Smooth muscle cell (in vitro differentiated cells): ENCODE data around the gene XPO6. TPM values are rescaled to one million over a fixed set of nuclear protein-coding genes. Genes with fewer than 3 reads are reported as not detected.

Experiments used
- DNase-seq: peaks from one replicate; lab custom pipeline; 2025; ENCODE audit not compliant: unreplicated experiment; lab: John Stamatoyannopoulos, UW
- H2AFZ ChIP-seq: fragments of 200-600 bp; sonication (generic); 2 replicates; pipeline ENCODE4 v1.6.0; 2016; ENCODE audit warnings: antibody characterized with exemption, low read depth, mild to moderate bottlenecking
- H3F3A ChIP-seq: fragments of 200-600 bp; sonication (generic); 2 replicates; pipeline ENCODE4 v1.6.0; 2017; ENCODE audit warnings: antibody characterized with exemption, low read depth
- H3K27ac ChIP-seq: fragments of 200-600 bp; sonication (generic); 2 replicates; pipeline ENCODE4 v1.5.1; 2016; ENCODE audit warnings: low read depth, mild to moderate bottlenecking
- H3K27me3 ChIP-seq: fragments of 200-600 bp; sonication (generic); 2 replicates; pipeline ENCODE4 v1.6.1; 2016; ENCODE audit warnings: low read depth, mild to moderate bottlenecking
- H3K36me3 ChIP-seq: fragments of 200-600 bp; sonication (generic); 2 replicates; pipeline ENCODE4 v1.5.1; 2016; ENCODE audit warnings: low read depth
- H3K4me1 ChIP-seq: fragments of 200-600 bp; sonication (generic); 2 replicates; pipeline ENCODE4 v1.5.1; 2016; ENCODE audit warnings: low read depth
- H3K4me2 ChIP-seq: fragments of 200-600 bp; sonication (generic); 2 replicates; pipeline ENCODE4 v1.6.0; 2016; ENCODE audit warnings: mild to moderate bottlenecking
- H3K4me3 ChIP-seq: fragments of 200-600 bp; sonication (generic); 2 replicates; pipeline ENCODE4 v1.5.1; 2016; ENCODE audit warnings: mild to moderate bottlenecking
- H3K79me2 ChIP-seq: fragments of 200-600 bp; sonication (generic); 2 replicates; pipeline ENCODE4 v1.6.0; 2016; ENCODE audit warnings: low read depth, mild to moderate bottlenecking
- H3K9ac ChIP-seq: fragments of 200-600 bp; sonication (generic); 2 replicates; pipeline ENCODE4 v1.6.0; 2016; ENCODE audit warnings: low read depth
- H3K9me3 ChIP-seq: fragments of 200-600 bp; sonication (generic); replicated peaks from 2 replicates; pipeline ENCODE4 v1.5.1; 2016; ENCODE audit warnings: low read depth
- H4K20me1 ChIP-seq: fragments of 200-600 bp; sonication (generic); 2 replicates; pipeline ENCODE4 v1.6.0; 2016; ENCODE audit warnings: low read depth
- CTCF ChIP-seq: fragments of 200-600 bp; sonication (generic); IDR thresholded peaks from 2 replicates; pipeline ENCODE4 v1.5.1; 2017; ENCODE audit warnings: borderline replicate concordance, mild to moderate bottlenecking, antibody characterized with exemption; ENCODE audit not compliant: insufficient read depth, poor library complexity, severe bottlenecking
- WGBS: methylation state at CpG from one replicate; pipeline ENCODE4 v1.1.7; 2016; ENCODE audit warnings: low lambda C conversion rate; 5-methylcytosine and 5-hydroxymethylcytosine counted together
- polyA plus RNA-seq: library from polyadenylated mRNA; unstranded; fragments of >200 nt; fragmentation: Nextera tagmentation; extraction: Ambion mirVana; gene quantifications from 2 replicates; pipeline ENCODE4 v1.2.1, GENCODE V29; 2016
- total RNA-seq: library from RNA; depleted of rRNA; stranded (reverse); fragments of >200 nt; gene quantifications from 2 replicates; pipeline ENCODE4 v1.2.3, GENCODE V29; 2014

XPO6 gene
- total and polyA plus RNA-seq, 2 experiments from 2014 or later = 42.1 to 82.1 TPM

- Histone ChIP-seq H3K4me3 (no peak overlapping the region), H3K79me2 (peaks cover 21% of the 10 kb centered on the region), H3K36me3 (peaks cover 13% of the 10 kb centered on the region), H3K9ac (no peak overlapping the region), H3K27me3 (no peaks in the 10 kb centered on the region), H2AFZ (no peak overlapping the region), H3K27ac (peak overlapping the region; percentile 61), H3K4me2 (no peak overlapping the region), H3K9me3 (no peaks in the 10 kb centered on the region), H3F3A (peaks cover 11% of the 10 kb centered on the region), H4K20me1 (peaks cover 72% of the 10 kb centered on the region), H3K4me1 (no peaks in the 10 kb centered on the region)
- WGBS = 94% methylated on average over 3 of the region's 3 CpGs
- no peak for TF ChIP-seq CTCF
- no peak for DNase-seq
Observed at GRCh38 chr16:28167730-28168129, 44.0 kb downstream of the XPO6 start.

- H3K4me1 ChIP-seq = no peaks in the 10 kb centered on the region
- TF ChIP-seq CTCF = no peak
- no peak overlapping the region for H3K9ac ChIP-seq
- H3K27me3 ChIP-seq = no peaks in the 10 kb centered on the region
- no peak overlapping the region for H3K4me3 ChIP-seq
- H3K4me2 ChIP-seq = no peak overlapping the region
- H3K27ac ChIP-seq = peak overlapping the region; percentile 61
- H3K9me3 ChIP-seq = no peaks in the 10 kb centered on the region
- 83% methylated on average over 7 of the region's 7 CpGs for WGBS
- no peak overlapping the region for H2AFZ ChIP-seq
- peaks cover 72% of the 10 kb centered on the region for H4K20me1 ChIP-seq
- H3K79me2 ChIP-seq = peaks cover 23% of the 10 kb centered on the region
- H3F3A ChIP-seq = peaks cover 11% of the 10 kb centered on the region
- DNase-seq = no peak
- peaks cover 13% of the 10 kb centered on the region for H3K36me3 ChIP-seq
Observed at GRCh38 chr16:28167221-28167620, 44.5 kb downstream of the XPO6 start.

- Histone ChIP-seq H4K20me1 (peaks cover 71% of the 10 kb centered on the region), H3K4me1 (no peaks in the 10 kb centered on the region), H3K4me2 (no peak overlapping the region), H3K36me3 (peaks cover 13% of the 10 kb centered on the region), H2AFZ (no peak overlapping the region), H3K27me3 (no peaks in the 10 kb centered on the region), H3K9ac (no peak overlapping the region), H3F3A (peaks cover 11% of the 10 kb centered on the region), H3K79me2 (peaks cover 26% of the 10 kb centered on the region), H3K27ac (peak overlapping the region; percentile 61), H3K4me3 (no peak overlapping the region), H3K9me3 (no peaks in the 10 kb centered on the region)
- TF ChIP-seq CTCF = no peak
- no peak for DNase-seq
- WGBS = 75% methylated on average over 5 of the region's 5 CpGs
Observed at GRCh38 chr16:28166394-28167208, 45.2 kb downstream of the XPO6 start.

- no peak overlapping the region for H3K4me3 ChIP-seq
- peak overlapping the region; percentile 61 for H3K27ac ChIP-seq
- no peak for TF ChIP-seq CTCF
- H3K79me2 ChIP-seq = peaks cover 33% of the 10 kb centered on the region
- no peaks in the 10 kb centered on the region for H3K9me3 ChIP-seq
- peaks cover 11% of the 10 kb centered on the region for H3F3A ChIP-seq
- no peak for DNase-seq
- H3K4me1 ChIP-seq = no peaks in the 10 kb centered on the region
- H3K4me2 ChIP-seq = no peak overlapping the region
- no peak overlapping the region for H3K9ac ChIP-seq
- peaks cover 78% of the 10 kb centered on the region for H4K20me1 ChIP-seq
- WGBS = 89% methylated on average over 1 of the region's 1 CpG
- H3K27me3 ChIP-seq = no peaks in the 10 kb centered on the region
- peaks cover 13% of the 10 kb centered on the region for H3K36me3 ChIP-seq
- no peak overlapping the region for H2AFZ ChIP-seq
Observed at GRCh38 chr16:28165598-28165997, 46.2 kb downstream of the XPO6 start.
